Epithelial cell of umbilical artery (primary cell): ENCODE data around the gene PLPPR4. TPM values are rescaled to one million over a fixed set of nuclear protein-coding genes. Genes with fewer than 3 reads are reported as not detected.

Source experiments
- total RNA-seq: library from RNA; depleted of rRNA; stranded (reverse); fragments of >200 nt; gene quantifications from 2 replicates; pipeline ENCODE4 v1.2.3, GENCODE V29; 2014

The PLPPR4 gene
- total RNA-seq = not detected in 2 replicates

GRCh38 chr1:99264201-99265021 is at the start of gene PLPPR4:
Gene PLPPR4 (plus strand): TSS chr1:99264492. CDS start chr1:99264594, 102 bp downstream.

